ENCODE data around the gene ZNF426.

The ZNF426 gene

GRCh38 chr19:9494096-9494495 lies 44.3 kb downstream of the ZNF426 start:
- H3K4me2 ChIP-seq (ENCODE audit: low read depth, low read length) = no peak overlapping the region
- H3K9me2 ChIP-seq (replicated peaks; ENCODE audit: insufficient read depth, low read length) = no peaks in the 10 kb centered on the region
- no peak overlapping the region for H3K9ac ChIP-seq (ENCODE audit: low read length)
- H3K4me3 ChIP-seq (ENCODE audit: low read length) = no peak overlapping the region
- no peaks in the 10 kb centered on the region; the same call in 1 of the 2 replicates for H3K27me3 ChIP-seq (replicated peaks; ENCODE audit: insufficient read depth, low read length)
- H3K27ac ChIP-seq (ENCODE audit: low read length) = no peak overlapping the region
- DNase-seq = no peak
- H3K79me2 ChIP-seq (ENCODE audit: low read length) = no peaks in the 10 kb centered on the region
- no peaks in the 10 kb centered on the region for H3F3A ChIP-seq (ENCODE audit: insufficient read depth, low read length)
- H4K20me1 ChIP-seq (ENCODE audit: insufficient read depth, low read length) = no peaks in the 10 kb centered on the region
- no peak overlapping the region for H2AFZ ChIP-seq (ENCODE audit: low read length)
- H3K9me3 ChIP-seq (replicated peaks; ENCODE audit: insufficient read depth, low read length) = no peaks in the 10 kb centered on the region
- H3K36me3 ChIP-seq (replicated peaks; ENCODE audit: insufficient read depth, low read length) = no peaks in the 10 kb centered on the region
- TF ChIP-seq EZH2phosphoT487 (IDR thresholded peaks at IDR 0.05; ENCODE audit: low read length) (no peak), EZH2 (optimal IDR thresholded peaks at IDR 0.05; ENCODE audit: low read depth, low read length) (no peak), CTCF (IDR thresholded peaks at IDR 0.05; ENCODE audit: low read length) (no peak)
- H3K4me1 ChIP-seq (ENCODE audit: low read length) = no peaks in the 10 kb centered on the region

DNA sequence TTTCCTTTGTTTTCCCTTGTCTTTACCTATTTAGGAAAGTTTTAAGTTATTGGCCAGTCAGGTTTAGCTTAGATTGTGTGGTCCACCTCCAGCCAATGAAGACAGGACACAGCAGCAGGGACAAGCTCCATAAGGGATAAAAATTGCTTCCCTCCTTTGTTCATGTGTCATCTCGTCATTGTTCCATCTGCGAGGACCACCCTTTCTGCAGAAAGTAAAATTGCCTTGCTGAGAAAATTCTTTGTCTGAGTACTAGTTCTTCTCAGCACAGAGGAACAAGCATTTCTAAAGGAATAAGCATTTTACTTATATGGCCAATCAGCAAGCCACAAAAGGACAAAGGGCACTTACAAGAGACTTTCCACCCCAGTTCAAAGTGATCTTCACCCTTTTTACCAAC lies 51.4 kb downstream of the ZNF426 start:
- no peaks in the 10 kb centered on the region for H3F3A ChIP-seq (ENCODE audit: insufficient read depth, low read length)
- no peak overlapping the region for H3K27ac ChIP-seq (ENCODE audit: low read length)
- H3K9me3 ChIP-seq (replicated peaks; ENCODE audit: insufficient read depth, low read length) = no peaks in the 10 kb centered on the region
- no peak overlapping the region for H3K9ac ChIP-seq (ENCODE audit: low read length)
- no peak for DNase-seq
- no peaks in the 10 kb centered on the region for H3K9me2 ChIP-seq (replicated peaks; ENCODE audit: insufficient read depth, low read length)
- no peak overlapping the region for H3K4me3 ChIP-seq (ENCODE audit: low read length)
- H3K4me2 ChIP-seq (ENCODE audit: low read depth, low read length) = no peak overlapping the region
- H3K4me1 ChIP-seq (ENCODE audit: low read length) = no peaks in the 10 kb centered on the region
- no peaks in the 10 kb centered on the region for H3K79me2 ChIP-seq (ENCODE audit: low read length)
- no peak for TF ChIP-seq EZH2phosphoT487 (IDR thresholded peaks at IDR 0.05; ENCODE audit: low read length)
- no peaks in the 10 kb centered on the region for H4K20me1 ChIP-seq (ENCODE audit: insufficient read depth, low read length)
- no peak overlapping the region for H2AFZ ChIP-seq (ENCODE audit: low read length)
- H3K27me3 ChIP-seq (replicated peaks; ENCODE audit: insufficient read depth, low read length) = no peaks in the 10 kb centered on the region
- no peaks in the 10 kb centered on the region for H3K36me3 ChIP-seq (replicated peaks; ENCODE audit: insufficient read depth, low read length)

- H3K9me3 ChIP-seq (replicated peaks; ENCODE audit: insufficient read depth, low read length) = no peaks in the 10 kb centered on the region
- no peak overlapping the region for H3K4me3 ChIP-seq (ENCODE audit: low read length)
- H3K27me3 ChIP-seq (replicated peaks; ENCODE audit: insufficient read depth, low read length) = no peaks in the 10 kb centered on the region
- TF ChIP-seq EZH2 (optimal IDR thresholded peaks at IDR 0.05; ENCODE audit: low read depth, low read length) = no peak
- TF ChIP-seq CTCF (IDR thresholded peaks at IDR 0.05; ENCODE audit: low read length) = no peak
- TF ChIP-seq EZH2phosphoT487 (IDR thresholded peaks at IDR 0.05; ENCODE audit: low read length) = no peak
- H3K79me2 ChIP-seq (ENCODE audit: low read length) = no peaks in the 10 kb centered on the region
- H3K27ac ChIP-seq (ENCODE audit: low read length) = no peak overlapping the region
- H2AFZ ChIP-seq (ENCODE audit: low read length) = no peak overlapping the region
- H3K4me2 ChIP-seq (ENCODE audit: low read depth, low read length) = no peak overlapping the region
- H4K20me1 ChIP-seq (ENCODE audit: insufficient read depth, low read length) = no peaks in the 10 kb centered on the region
- H3K4me1 ChIP-seq (ENCODE audit: low read length) = no peaks in the 10 kb centered on the region
- H3K9ac ChIP-seq (ENCODE audit: low read length) = no peak overlapping the region
- H3K9me2 ChIP-seq (replicated peaks; ENCODE audit: insufficient read depth, low read length) = no peaks in the 10 kb centered on the region
- H3F3A ChIP-seq (ENCODE audit: insufficient read depth, low read length) = no peaks in the 10 kb centered on the region
- no peaks in the 10 kb centered on the region for H3K36me3 ChIP-seq (replicated peaks; ENCODE audit: insufficient read depth, low read length)
- DNase-seq = no peak
Observed at GRCh38 chr19:9485140-9485539, 53.3 kb downstream of the ZNF426 start.

GRCh38 chr19:9474975-9475374 lies 63.5 kb downstream of the ZNF426 start:
- DNase-seq = no peak
- Histone ChIP-seq H3K36me3 (replicated peaks; ENCODE audit: insufficient read depth, low read length) (no peaks in the 10 kb centered on the region), H4K20me1 (ENCODE audit: insufficient read depth, low read length) (no peaks in the 10 kb centered on the region), H3K9me3 (replicated peaks; ENCODE audit: insufficient read depth, low read length) (no peaks in the 10 kb centered on the region), H3K4me2 (ENCODE audit: low read depth, low read length) (no peak overlapping the region), H3K27me3 (replicated peaks; ENCODE audit: insufficient read depth, low read length) (no peaks in the 10 kb centered on the region), H3K4me3 (ENCODE audit: low read length) (no peak overlapping the region), H3F3A (ENCODE audit: insufficient read depth, low read length) (no peaks in the 10 kb centered on the region), H3K9me2 (replicated peaks; ENCODE audit: insufficient read depth, low read length) (no peaks in the 10 kb centered on the region), H3K4me1 (ENCODE audit: low read length) (no peaks in the 10 kb centered on the region), H3K9ac (ENCODE audit: low read length) (no peak overlapping the region), H3K27ac (ENCODE audit: low read length) (no peak overlapping the region), H3K79me2 (ENCODE audit: low read length) (no peaks in the 10 kb centered on the region), H2AFZ (ENCODE audit: low read length) (no peak overlapping the region)
- TF ChIP-seq EZH2 (optimal IDR thresholded peaks at IDR 0.05; ENCODE audit: low read depth, low read length) (no peak), EZH2phosphoT487 (IDR thresholded peaks at IDR 0.05; ENCODE audit: low read length) (no peak), CTCF (IDR thresholded peaks at IDR 0.05; ENCODE audit: low read length) (no peak)
